Activated CD8-positive, alpha-beta memory T cell treated with anti-CD3 and anti-CD28 coated beads, Interleukin-2, amount 50 U/mL, for 4 hours (primary cell): Measurements from ENCODE around the gene HAND1.

Source experiments
- DNase-seq: peaks from one replicate; pipeline ENCODE4 v3.0.0-alpha.2; 2020

Gene HAND1

DNA sequence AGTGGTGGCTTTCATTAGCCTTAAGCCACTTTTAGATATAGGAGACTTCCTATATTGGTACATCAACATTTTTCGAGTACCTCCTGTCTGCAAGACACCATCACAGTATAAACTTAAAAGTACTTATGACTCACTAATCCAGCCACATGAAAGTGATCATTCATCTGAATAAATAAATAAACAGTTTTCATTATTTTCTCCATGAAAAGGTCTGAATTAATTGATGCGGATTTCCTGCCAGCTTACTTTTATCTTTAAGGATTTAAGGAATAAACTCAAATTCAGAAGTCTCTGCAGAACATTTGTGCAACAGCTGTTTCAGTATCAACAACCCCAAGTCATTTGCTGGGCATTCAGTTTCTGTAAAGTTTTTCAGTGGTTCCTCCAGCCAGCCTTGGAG lies 28.2 kb downstream of the HAND1 start:
- DNase-seq = no peak

DNA sequence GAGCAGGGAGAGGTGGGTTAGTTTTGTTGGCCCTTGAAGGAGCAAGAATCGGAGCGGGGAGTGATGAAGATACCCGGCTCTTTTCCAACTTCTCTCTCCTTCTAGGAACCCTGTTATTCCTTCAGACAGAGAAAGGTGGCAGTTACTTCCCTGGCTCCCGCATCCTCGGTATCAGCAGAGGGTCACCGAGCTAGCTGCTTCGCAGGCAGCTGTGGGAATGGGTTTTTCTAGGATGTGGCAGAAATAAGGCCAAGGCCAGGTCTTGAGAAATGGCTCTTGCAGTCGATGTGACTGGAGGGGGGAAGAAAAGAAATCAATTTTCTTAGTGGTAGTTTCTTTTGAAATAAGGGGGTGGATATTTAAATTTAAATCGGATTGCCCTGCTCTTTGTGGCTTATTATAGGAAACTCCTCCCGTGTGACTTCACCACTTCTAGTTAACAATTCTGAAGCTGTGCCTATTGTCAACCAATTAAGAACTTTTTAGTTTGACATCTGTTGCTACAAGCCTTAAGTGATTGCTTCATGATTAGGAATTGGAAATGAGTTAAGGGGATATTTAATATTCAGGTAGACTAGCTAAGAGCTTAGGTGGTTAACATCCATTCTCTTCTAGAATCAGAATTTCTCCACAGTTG lies 30.8 kb downstream of the HAND1 start:
- DNase-seq = no peak

DNA sequence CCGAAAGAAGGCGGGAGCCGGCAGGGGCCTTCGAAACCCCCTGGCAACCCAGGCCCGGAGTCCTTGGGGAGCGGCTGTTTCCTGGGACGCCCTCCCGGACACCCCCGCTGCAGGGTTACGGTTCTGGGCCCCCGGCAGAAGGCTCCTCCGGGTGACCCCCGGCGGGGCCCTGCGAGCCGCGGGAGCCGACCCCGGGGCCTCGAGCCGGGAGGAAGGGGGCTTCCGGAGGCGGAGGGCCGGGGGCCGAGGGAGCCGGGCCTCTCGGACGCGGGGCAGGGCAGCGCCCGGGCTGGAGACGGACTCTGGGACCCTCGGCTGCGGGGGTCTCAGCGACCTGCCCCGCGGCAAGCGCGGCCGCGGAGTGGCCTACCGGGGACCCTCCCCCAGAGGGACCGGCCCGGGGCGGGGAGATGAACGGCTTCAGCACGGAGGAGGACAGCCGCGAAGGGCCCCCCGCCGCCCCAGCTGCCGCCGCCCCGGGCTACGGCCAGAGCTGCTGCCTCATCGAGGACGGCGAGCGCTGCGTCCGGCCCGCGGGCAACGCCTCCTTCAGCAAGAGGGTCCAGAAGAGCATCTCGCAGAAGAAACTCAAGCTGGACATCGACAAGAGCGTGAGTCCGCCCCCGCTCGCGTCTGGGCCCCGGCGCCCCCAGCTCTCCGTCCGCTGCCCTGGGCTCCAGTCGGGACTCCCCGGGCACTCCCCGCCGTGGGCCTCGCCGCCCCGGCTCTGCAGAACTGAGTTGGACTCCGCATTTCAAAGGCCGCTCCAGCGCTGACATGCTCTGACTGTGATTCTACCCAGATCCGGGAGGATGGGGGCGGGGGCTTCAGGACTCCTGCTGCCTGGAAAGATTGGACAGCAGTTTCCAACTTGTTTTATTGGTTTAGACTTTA lies 31.6 kb downstream of the HAND1 start:
- DNase-seq = peak; percentile 40

DNA sequence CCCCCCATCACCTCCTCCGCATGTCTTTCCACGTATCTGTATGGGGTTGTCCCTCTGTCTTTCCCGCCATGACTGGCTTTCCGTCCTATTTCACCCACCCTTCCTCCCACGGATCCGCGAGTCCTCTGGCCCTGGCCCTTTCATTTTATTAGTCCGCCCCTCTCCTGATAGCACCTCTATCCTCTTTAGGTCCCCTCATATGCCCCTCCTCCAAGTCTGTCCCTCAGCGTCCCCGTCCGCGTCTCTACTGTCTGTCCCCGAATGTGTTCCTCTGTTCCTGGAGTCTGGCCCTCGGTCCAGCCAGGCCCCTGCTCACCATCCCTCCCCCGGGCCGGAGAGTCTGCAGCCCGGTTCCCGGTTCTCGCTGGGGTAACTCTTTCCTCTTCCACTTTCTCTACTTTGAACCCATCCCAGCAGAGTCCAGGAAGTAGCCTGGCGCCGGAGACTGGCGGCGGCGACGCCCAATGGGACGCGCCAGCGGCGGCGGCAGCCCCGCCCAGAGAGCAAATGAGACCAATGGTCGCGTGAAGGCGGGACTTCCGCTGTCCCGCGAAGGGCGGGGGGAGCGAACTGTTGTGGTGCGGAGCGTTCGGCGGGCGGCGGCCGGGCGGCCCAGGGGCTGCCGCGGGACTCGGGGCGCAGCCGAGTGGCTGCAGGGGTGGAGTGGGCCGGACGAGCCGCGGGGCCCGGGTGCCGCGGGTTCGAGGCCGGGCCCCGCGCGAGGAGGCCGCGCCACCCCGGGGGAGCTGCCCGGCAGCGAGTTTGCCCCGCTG lies 32.4 kb downstream of the HAND1 start, which contains the start of gene SAP30L:
Gene SAP30L (plus strand): TSS at position 576 of the 773 bp plus-strand sequence. CDS start 608 bp downstream, outside the sequence.
- DNase-seq = peak; percentile 96

DNA sequence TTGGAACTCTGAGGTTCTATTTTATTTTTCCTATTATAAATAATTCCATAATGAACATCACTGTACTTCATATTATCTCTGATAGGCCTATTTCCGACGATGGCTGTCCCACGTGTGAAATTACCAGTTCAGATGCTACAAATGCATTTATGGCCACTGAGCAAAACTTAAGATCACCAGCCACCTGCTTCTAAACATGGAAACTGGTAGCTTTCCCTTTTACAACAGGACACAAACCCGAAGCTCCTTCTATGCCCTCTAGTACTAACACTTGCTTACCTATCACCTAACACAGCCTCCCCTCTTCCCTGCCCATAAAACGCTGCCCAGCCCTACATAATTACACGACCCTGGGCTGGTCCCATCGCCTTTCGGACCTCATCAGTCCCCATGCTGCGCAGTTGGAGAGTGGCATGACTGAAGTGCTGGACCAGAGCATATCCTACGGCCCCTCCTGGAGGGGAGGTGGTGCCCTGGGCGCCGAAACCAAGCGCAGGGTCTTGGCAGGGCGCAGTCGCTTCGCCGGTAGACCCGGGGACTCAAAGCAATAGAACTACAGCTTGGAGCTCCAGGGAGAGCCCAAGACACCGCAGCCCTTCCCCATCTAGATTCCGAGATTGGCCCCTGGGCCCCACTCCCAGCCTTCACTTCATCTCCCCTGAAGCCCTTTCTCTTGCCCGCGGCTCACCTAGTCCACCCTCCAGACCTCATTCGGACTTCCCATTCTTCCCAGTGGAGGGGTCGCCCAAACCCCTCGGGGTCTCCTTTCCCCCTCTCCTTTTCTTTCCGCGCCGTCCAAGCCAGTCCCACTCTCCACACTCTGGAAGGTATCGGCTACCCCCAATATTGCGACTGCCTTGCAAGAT lies 33.2 kb downstream of the HAND1 start:
- peak; percentile 17 for DNase-seq

DNA sequence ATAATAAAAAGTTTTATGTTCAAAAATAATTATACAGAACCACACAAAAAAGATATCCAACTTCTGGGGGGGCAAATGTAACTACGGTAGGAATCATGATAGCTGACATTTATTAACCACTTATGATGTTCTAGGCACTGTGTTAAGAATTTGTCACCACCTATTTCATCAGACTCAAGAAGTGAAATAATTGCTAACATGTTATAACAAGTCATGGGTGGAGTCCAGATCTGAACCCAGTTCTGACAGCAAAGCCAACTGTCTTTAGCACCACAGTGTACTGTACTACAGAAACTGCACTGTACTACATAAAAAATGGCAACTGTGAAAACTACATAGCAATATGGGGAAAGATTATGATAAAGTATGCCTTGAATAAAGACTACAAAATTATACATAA lies 35.2 kb downstream of the HAND1 start:
- DNase-seq = no peak

DNA sequence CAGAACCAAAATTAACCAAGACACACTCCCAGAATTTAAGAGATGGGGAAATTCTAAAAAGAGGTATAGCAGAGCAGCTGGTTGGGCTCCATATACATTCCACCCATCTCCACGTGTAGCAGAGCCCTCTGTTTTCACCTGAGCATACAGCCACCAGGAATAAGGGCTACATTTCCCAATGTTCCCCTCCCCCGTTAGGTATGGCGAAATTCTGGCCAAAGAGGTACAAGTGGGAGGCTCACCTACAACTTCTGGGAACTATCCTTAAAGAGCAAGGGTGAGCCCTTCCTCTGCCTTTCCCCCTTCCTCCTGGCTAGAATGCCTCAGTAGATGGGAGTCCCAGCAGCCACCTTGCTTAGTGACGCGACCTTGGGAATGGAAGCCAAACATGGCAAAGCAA lies 37.5 kb downstream of the HAND1 start:
- DNase-seq = no peak

DNA sequence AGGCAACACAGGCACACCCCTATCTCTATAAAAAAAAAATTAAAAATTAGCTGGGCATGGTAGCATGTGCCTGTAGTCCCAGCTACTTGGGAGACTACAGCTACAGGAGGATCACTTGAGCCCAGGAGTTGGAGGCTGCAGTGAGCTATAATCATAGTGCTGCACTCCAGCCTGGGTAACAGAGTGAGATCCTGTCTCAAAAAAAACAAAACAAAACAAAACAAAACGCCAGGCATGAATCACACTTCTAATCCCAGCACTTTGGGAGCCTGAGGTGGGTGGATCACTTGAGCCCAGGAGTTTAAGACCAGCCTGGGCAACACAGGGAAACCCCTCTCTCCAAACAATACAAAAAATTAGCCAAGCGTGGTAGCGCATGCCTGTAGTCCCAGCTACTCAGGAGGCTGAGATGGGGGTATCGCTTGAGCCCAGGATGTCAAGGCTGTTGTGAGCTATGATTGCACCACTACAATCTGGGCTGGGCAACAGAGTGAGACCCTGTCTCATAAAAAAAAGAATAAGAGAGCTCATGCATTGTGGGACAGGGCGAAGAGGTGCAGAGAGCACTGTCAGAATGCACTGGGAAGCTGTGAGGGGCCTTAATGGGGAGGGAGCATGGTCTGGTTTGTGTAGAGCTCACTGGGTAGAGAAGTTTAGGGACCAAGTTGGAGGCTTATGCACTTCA lies 40.6 kb downstream of the HAND1 start:
- DNase-seq = no peak

DNA sequence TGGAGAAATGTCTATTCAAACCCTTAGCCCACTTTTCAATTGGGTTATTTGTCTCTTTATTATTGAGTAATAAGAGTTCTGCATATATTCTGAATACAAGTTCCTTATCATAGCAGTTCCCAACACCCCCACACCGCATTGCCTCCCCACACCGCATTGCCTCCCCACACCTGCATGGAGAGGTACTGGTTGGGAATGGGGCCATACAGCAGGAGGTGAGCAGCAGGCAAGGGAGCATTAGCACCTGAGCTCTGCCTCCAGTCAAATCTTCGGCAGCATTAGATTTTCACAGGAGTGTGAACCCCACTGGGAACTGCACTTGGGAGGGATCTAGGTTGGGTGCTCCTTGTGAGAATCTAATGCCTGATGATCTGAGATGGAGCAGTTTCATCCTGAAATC lies 42.8 kb downstream of the HAND1 start:
- DNase-seq = no peak

DNA sequence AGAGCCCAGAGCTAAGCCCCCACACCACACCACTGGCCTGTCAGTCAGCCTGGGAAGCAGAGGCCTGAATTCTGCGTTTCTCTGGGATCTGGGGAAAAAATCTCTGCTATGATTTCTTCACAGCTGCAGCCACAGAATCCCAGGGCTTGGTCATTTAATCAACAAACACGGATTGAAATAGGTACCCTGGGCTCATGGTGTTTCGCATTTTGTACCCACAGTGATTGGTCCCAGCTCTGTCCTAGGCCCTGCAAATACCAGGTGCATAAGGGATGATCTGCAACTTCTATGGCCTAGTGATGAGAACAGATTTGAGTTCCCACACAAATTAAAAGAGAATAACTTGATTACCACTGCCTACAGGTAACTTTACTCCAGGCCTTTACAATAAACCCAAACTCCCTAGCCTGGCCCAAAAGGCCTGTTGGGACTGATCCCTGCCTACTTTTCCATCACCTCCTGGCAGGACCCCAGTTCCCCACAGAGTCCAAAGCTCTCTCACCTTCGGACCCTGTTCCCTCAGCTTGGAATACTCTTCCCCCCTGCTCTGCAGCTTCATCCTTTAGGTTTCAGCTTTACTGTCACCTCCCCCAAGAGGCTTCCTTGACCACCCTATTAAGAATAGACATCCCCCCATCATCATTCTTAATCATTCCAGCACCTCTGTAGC lies 46.9 kb downstream of the HAND1 start:
- no peak for DNase-seq

DNA sequence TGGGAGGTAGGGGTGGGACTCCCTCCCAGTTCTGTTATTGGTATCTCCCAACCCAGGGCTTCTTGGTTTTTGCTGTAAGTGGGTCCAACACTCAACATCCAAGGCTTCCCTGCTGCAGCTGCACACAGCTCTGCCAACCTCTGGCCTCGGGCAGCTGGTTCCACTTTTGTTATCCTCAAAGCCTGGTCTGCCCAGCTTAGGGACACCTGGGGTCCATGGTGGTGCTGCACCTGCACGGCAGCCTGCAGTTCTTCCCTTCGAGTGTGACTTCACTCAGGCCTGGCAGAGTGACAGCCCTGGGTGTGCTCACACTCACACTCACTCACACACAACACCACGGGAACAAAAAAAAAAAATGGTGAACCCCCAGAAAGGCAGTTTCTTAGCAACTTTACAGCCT lies 47.6 kb downstream of the HAND1 start:
- DNase-seq = no peak

DNA sequence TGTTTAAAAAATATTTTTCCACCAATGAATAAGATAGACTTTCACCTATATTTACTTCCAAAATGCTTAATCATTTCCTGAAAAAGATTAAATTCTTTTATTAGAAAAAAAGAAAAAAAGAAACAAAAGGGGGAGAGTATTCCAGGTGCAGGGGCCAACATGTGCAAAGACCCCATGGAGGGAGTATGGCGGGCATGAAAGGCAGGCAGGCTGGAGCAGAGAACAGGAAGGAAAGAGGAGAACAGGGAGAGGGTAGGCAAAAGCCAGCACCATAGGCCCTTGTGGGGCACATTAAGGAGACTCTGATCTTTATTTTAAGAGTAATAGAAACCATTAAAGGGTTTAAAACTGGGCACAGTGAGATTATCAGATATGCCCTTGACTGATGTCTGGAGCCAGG lies 48.7 kb downstream of the HAND1 start:
- no peak for DNase-seq

DNA sequence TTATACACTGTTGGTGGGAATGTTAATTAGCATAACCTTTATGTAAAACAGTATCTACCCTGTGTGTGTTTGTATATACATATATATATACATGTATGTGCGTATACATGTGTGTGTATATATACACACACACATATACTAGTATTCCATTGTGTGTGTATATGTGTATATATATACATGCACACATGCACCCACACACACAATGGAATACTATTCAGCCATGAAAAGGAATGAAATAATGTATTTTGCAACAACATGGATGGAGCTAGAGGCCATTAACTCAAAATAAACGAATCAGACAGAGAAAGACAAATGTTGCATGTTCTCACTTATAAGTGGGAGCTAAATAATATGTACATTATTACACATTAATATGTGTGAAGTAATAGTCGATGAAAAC lies 49.8 kb downstream of the HAND1 start:
- DNase-seq = no peak
